GM23338 (cell line): ENCODE measurements around the gene LMAN1L. TPM values are rescaled to one million over a fixed set of nuclear protein-coding genes. Genes with fewer than 3 reads are reported as not detected.

Experiments used
- ATAC-seq: fragments of 200-7000 bp; cut with Tn5 transposase; 3 replicates; pipeline ENCODE4 v1.9.1; 2020
- DNase-seq: peaks from one replicate; pipeline ENCODE4 v3.0.0-alpha.2; 2015; ENCODE audit warnings: low spot score
- H2AFZ ChIP-seq: fragments of 200-600 bp; sonication (generic); 2 replicates; pipeline ENCODE4 v1.8.0; 2016; ENCODE audit warnings: antibody characterized with exemption, mild to moderate bottlenecking, moderate library complexity
- H3F3A ChIP-seq: fragments of 200-600 bp; sonication (generic); replicated peaks from 2 replicates; pipeline ENCODE4 v1.8.0; 2017; ENCODE audit warnings: antibody characterized with exemption, mixed run types, low read depth
- H3K27ac ChIP-seq: fragments of 200-600 bp; sonication (generic); 2 replicates; pipeline ENCODE4 v1.6.1; 2016; ENCODE audit warnings: low read depth
- H3K27me3 ChIP-seq: fragments of 200-600 bp; sonication (generic); 2 replicates; pipeline ENCODE4 v1.8.0; 2016; ENCODE audit warnings: mild to moderate bottlenecking, mixed run types, moderate library complexity; ENCODE audit not compliant: insufficient read depth
- H3K36me3 ChIP-seq: fragments of 200-600 bp; sonication (generic); 2 replicates; pipeline ENCODE4 v1.8.0; 2016; ENCODE audit warnings: mild to moderate bottlenecking; ENCODE audit not compliant: insufficient read depth
- H3K4me1 ChIP-seq: fragments of 200-600 bp; sonication (generic); 2 replicates; pipeline ENCODE4 v1.8.0; 2016; ENCODE audit warnings: mild to moderate bottlenecking, moderate library complexity; ENCODE audit not compliant: insufficient read depth
- H3K4me2 ChIP-seq: fragments of 200-600 bp; sonication (generic); 2 replicates; pipeline ENCODE4 v1.7.1; 2017; ENCODE audit warnings: mixed run types
- H3K4me3 ChIP-seq: fragments of 200-600 bp; sonication (generic); 2 replicates; pipeline ENCODE4 v1.6.1; 2016; ENCODE audit warnings: mixed run types
- H3K79me2 ChIP-seq: fragments of 200-600 bp; sonication (generic); replicated peaks from 2 replicates; pipeline ENCODE4 v1.8.0; 2017; ENCODE audit warnings: mild to moderate bottlenecking; ENCODE audit not compliant: insufficient read depth
- H3K9me2 ChIP-seq: fragments of 200-600 bp; sonication (generic); 2 replicates; pipeline ENCODE4 v1.8.0; 2017; ENCODE audit not compliant: insufficient read depth
- H4K20me1 ChIP-seq: fragments of 200-600 bp; sonication (generic); replicated peaks from 2 replicates; pipeline ENCODE4 v1.8.0; 2017; ENCODE audit warnings: mild to moderate bottlenecking; ENCODE audit not compliant: insufficient read depth
- H3K27ac Mint-ChIP-seq: 2 replicates; pipeline ENCODE4 v1.8.0; 2020; ENCODE audit warnings: inconsistent platforms, mild to moderate bottlenecking, moderate library complexity, mixed read lengths
- H3K27me3 Mint-ChIP-seq: 3 replicates; pipeline ENCODE4 v1.8.0; 2022; ENCODE audit warnings: low read depth, mild to moderate bottlenecking, moderate library complexity, mixed read lengths, inconsistent platforms; ENCODE audit not compliant: insufficient read depth, poor library complexity
- H3K36me3 Mint-ChIP-seq: 3 replicates; pipeline ENCODE4 v1.8.0; 2021; ENCODE audit warnings: low read depth, mild to moderate bottlenecking, inconsistent platforms, moderate library complexity, mixed read lengths
- H3K4me1 Mint-ChIP-seq: 3 replicates; pipeline ENCODE4 v1.8.0; 2020; ENCODE audit warnings: mild to moderate bottlenecking, inconsistent platforms, mixed read lengths
- H3K4me3 Mint-ChIP-seq: 3 replicates; pipeline ENCODE4 v1.8.0; 2021; ENCODE audit warnings: moderate library complexity, mild to moderate bottlenecking, inconsistent platforms, mixed read lengths
- H3K9me3 Mint-ChIP-seq: 3 replicates; pipeline ENCODE4 v1.8.0; 2020; ENCODE audit warnings: moderate library complexity, mild to moderate bottlenecking, inconsistent platforms, mixed read lengths
- CREB1 ChIP-seq: fragments of 250-450 bp; sonication (Bioruptor Pico); IDR thresholded peaks from 2 replicates; pipeline ENCODE4 v1.5.0; 2020; ENCODE audit warnings: low read depth, mild to moderate bottlenecking, moderate library complexity
- CTCF ChIP-seq, 2 experiments: fragments of 200-600 bp in 1 of 2; sonication (generic) in 1 of 2; conservative IDR thresholded peaks; 2 replicates each; pipeline versions ENCODE4 v1.5.1 to v1.6.1; 2016 to 2017; ENCODE audit warnings: antibody characterized with exemption in 2 of 2, low read depth in 2 of 2, mild to moderate bottlenecking in 2 of 2, moderate library complexity in 1 of 2
- ETS1 ChIP-seq: IDR thresholded peaks from 2 replicates; pipeline ENCODE4 v1.6.1; 2016; ENCODE audit warnings: antibody characterized with exemption
- EZH2 ChIP-seq: fragments of 200-600 bp; sonication (generic); IDR thresholded peaks from one replicate; pipeline ENCODE4 v1.8.0; 2017; ENCODE audit warnings: antibody characterized with exemption, mild to moderate bottlenecking, low read depth; ENCODE audit not compliant: unreplicated experiment
- EZH2phosphoT487 ChIP-seq: fragments of 200-600 bp; sonication (generic); IDR thresholded peaks from one replicate; pipeline ENCODE4 v1.8.1; 2018; ENCODE audit warnings: antibody characterized with exemption; ENCODE audit not compliant: unreplicated experiment
- JUNB ChIP-seq: IDR thresholded peaks from one replicate; pipeline ENCODE4 v1.6.1; 2016; ENCODE audit warnings: antibody characterized with exemption; ENCODE audit not compliant: unreplicated experiment
- NANOG ChIP-seq: IDR thresholded peaks from 2 replicates; pipeline ENCODE4 v1.6.1; 2016; ENCODE audit warnings: antibody characterized with exemption, borderline replicate concordance
- REST ChIP-seq: IDR thresholded peaks from one replicate; pipeline ENCODE4 v1.6.1; 2018; ENCODE audit warnings: antibody characterized with exemption; ENCODE audit not compliant: unreplicated experiment
- ZNF331 ChIP-seq: fragments of 250-450 bp; sonication (Bioruptor Pico); IDR thresholded peaks from 2 replicates; pipeline ENCODE4 v1.5.0; 2020; ENCODE audit warnings: low read depth, mild to moderate bottlenecking, moderate library complexity
- ZNF462 ChIP-seq: fragments of 250-450 bp; sonication (Bioruptor Pico); IDR thresholded peaks from 2 replicates; pipeline ENCODE4 v1.5.0; 2020; ENCODE audit warnings: mild to moderate bottlenecking, moderate library complexity
- polyA plus RNA-seq: library from polyadenylated mRNA; unstranded; fragments of >200 nt; fragmentation: Nextera tagmentation; extraction: Ambion mirVana; gene quantifications from 2 replicates; pipeline ENCODE4 v1.2.1, GENCODE V29; 2016
- total RNA-seq: library from RNA; depleted of rRNA; stranded (reverse); fragments of >200 nt; shearing (Covaris generic); gene quantifications from 2 replicates; pipeline ENCODE4 v1.2.3, GENCODE V29; 2014

LMAN1L gene
- total and polyA plus RNA-seq, 2 experiments from 2014 or later = not detected

- H3K4me2 ChIP-seq = no peak overlapping the region
- no peaks in the 10 kb centered on the region for H3K9me2 ChIP-seq
- no peaks in the 10 kb centered on the region for H3K79me2 ChIP-seq
- no peak for DNase-seq
- no peak overlapping the region for H3K4me3 ChIP-seq
- Mint-ChIP-seq H3K4me3 (no peak overlapping the region), H3K27me3 (peaks cover 10% of the 10 kb centered on the region), H3K36me3 (no peaks in the 10 kb centered on the region; the same call in 2 of the 3 replicates), H3K27ac (no peak overlapping the region), H3K4me1 (peaks cover 11% of the 10 kb centered on the region), H3K9me3 (no peaks in the 10 kb centered on the region)
- H3K27me3 ChIP-seq = no peaks in the 10 kb centered on the region
- H3K27ac ChIP-seq = no peak overlapping the region
- ATAC-seq = no peak
- no peaks in the 10 kb centered on the region for H4K20me1 ChIP-seq
- TF ChIP-seq CTCF (conservative IDR thresholded peaks at IDR 0.05; ENCODE audit: low read depth in 2 of 2) = no peak
- no peak for TF ChIP-seq EZH2
- TF ChIP-seq ETS1 = no peak
- TF ChIP-seq ZNF462 (CRISPR knock-in tag) = no peak
- TF ChIP-seq NANOG = no peak
- no peak for TF ChIP-seq JUNB
- no peak for TF ChIP-seq CREB1 (CRISPR knock-in tag)
- no peak for TF ChIP-seq ZNF331
- TF ChIP-seq REST = no peak
- no peak for TF ChIP-seq EZH2phosphoT487
- H3F3A ChIP-seq = peaks cover 3% of the 10 kb centered on the region; the same call in 1 of the 2 replicates
- H2AFZ ChIP-seq = no peak overlapping the region
- 0 out of 2 replicates have a peak, but pooled peaks cover 7% of the 10 kb centered on the region for H3K4me1 ChIP-seq
- no peaks in the 10 kb centered on the region for H3K36me3 ChIP-seq
Observed at GRCh38 chr15:74815121-74815934, 2.7 kb downstream of the LMAN1L start.
